HepG2 (cell line): ENCODE results near the gene RHBG. TPM values are rescaled to one million over a fixed set of nuclear protein-coding genes. Genes with fewer than 3 reads are reported as not detected.

Experiments used
- GZF1 ChIP-seq: sonication (generic); formaldehyde crosslinking; IDR thresholded peaks from 2 replicates; pipeline ENCODE4 v1.5.1; 2020; ENCODE audit warnings: mild to moderate bottlenecking, missing genetic modification reagents
- MYC ChIP-seq: sonication (generic); formaldehyde crosslinking; IDR thresholded peaks from 2 replicates; pipeline ENCODE4 v1.9.0; 2021; ENCODE audit warnings: missing genetic modification reagents, borderline replicate concordance
- PAF1 ChIP-seq: IDR thresholded peaks from 2 replicates; pipeline ENCODE4 v1.6.1; 2016; ENCODE audit warnings: missing genetic modification reagents, missing compliant biosample characterization
- RNF2 ChIP-seq: fragments of 450-650 bp; conservative IDR thresholded peaks from 2 replicates; pipeline ENCODE4 v1.6.1; 2016; ENCODE audit warnings: low read depth
- RXRA ChIP-seq: sonication (generic); formaldehyde crosslinking; IDR thresholded peaks from 2 replicates; pipeline ENCODE4 v1.5.1; 2020; ENCODE audit warnings: missing genetic modification reagents
- SMARCE1 ChIP-seq: fragments of 450-650 bp; IDR thresholded peaks from 2 replicates; pipeline ENCODE4 v1.6.1; 2017; ENCODE audit warnings: borderline replicate concordance
- ZFP82 ChIP-seq: sonication (generic); formaldehyde crosslinking; IDR thresholded peaks from 2 replicates; pipeline ENCODE4 v1.5.1; 2020; ENCODE audit warnings: mild to moderate bottlenecking, missing genetic modification reagents, borderline replicate concordance
- ZNF274 ChIP-seq: sonication (generic); formaldehyde crosslinking; IDR thresholded peaks from 2 replicates; pipeline ENCODE4 v1.5.1; 2020; ENCODE audit warnings: mild to moderate bottlenecking, missing genetic modification reagents
- ZNF383 ChIP-seq: sonication (generic); formaldehyde crosslinking; IDR thresholded peaks from 2 replicates; pipeline ENCODE4 v1.4.0; 2020; ENCODE audit warnings: missing genetic modification reagents, mild to moderate bottlenecking, borderline replicate concordance
- ZNF547 ChIP-seq: sonication (generic); formaldehyde crosslinking; IDR thresholded peaks from 2 replicates; pipeline ENCODE4 v1.5.1; 2020; ENCODE audit warnings: mild to moderate bottlenecking, missing genetic modification reagents
- ZNF614 ChIP-seq: IDR thresholded peaks from 2 replicates; pipeline ENCODE4 v1.6.1; 2018; ENCODE audit warnings: missing biosample characterization, missing genetic modification reagents, inconsistent platforms, borderline replicate concordance
- polyA plus RNA-seq, 8 experiments: library from polyadenylated mRNA; depleted of rRNA in 3 of 8; stranded (reverse) in 7 of 8; unstranded in 1 of 8; fragments of >200 nt; fragmentation: Illumina TruSeq in 4 of 8; extraction: Trizol in 4 of 8; gene quantifications; 2 replicates each; pipeline versions ENCODE4 v1.2.1 to v1.2.3, GENCODE V29; 2011 to 2016; ENCODE audit warnings: low read depth in 4 of 8, missing spikeins in 1 of 8, mixed read lengths in 1 of 8; ENCODE audit not compliant: insufficient read depth in 1 of 8
- total RNA-seq, 5 experiments: library from RNA; depleted of rRNA; stranded (reverse); fragments of >200 nt; fragmentation: Illumina TruSeq; extraction: Trizol; gene quantifications; 2 replicates each; pipeline ENCODE4 v1.2.3, GENCODE V29; 2016; ENCODE audit warnings: low read depth in 1 of 5
- TF ChIP-seq, protein P1 (sequence below): sonication (generic); formaldehyde crosslinking; conservative IDR thresholded peaks from 2 replicates; pipeline ENCODE4 v1.4.0; 2020; ENCODE audit warnings: missing genetic modification reagents
- TF ChIP-seq, protein P2 (sequence below): sonication (generic); formaldehyde crosslinking; IDR thresholded peaks from 2 replicates; pipeline ENCODE4 v1.8.0; 2022; ENCODE audit warnings: mild to moderate bottlenecking, missing genetic modification reagents
- TF ChIP-seq, protein P3 (sequence below): sonication (generic); formaldehyde crosslinking; IDR thresholded peaks from 2 replicates; pipeline ENCODE4 v1.5.0; 2020; ENCODE audit warnings: missing genetic modification reagents
- TF ChIP-seq, protein P4 (sequence below): IDR thresholded peaks from 2 replicates; pipeline ENCODE4 v1.6.1; 2016; ENCODE audit warnings: mild to moderate bottlenecking
- TF ChIP-seq, protein P5 (sequence below): sonication (generic); formaldehyde crosslinking; IDR thresholded peaks from 2 replicates; pipeline ENCODE4 v1.4.0; 2020; ENCODE audit warnings: mild to moderate bottlenecking, missing genetic modification reagents
- TF ChIP-seq, protein P6 (sequence below): sonication (generic); formaldehyde crosslinking; IDR thresholded peaks from 2 replicates; pipeline ENCODE4 v1.5.0; 2020; ENCODE audit warnings: mild to moderate bottlenecking, missing genetic modification reagents
- TF ChIP-seq, protein P7 (sequence below): sonication (generic); formaldehyde crosslinking; IDR thresholded peaks from 2 replicates; pipeline ENCODE4 v1.5.0; 2020; ENCODE audit warnings: missing genetic modification reagents

Gene RHBG
- total and polyA plus RNA-seq, 2 of the 13 experiments (the other 11 are each of a cell fraction or from before 2014, with no cell fraction given) = 61.8 to 73.5 TPM

DNA sequence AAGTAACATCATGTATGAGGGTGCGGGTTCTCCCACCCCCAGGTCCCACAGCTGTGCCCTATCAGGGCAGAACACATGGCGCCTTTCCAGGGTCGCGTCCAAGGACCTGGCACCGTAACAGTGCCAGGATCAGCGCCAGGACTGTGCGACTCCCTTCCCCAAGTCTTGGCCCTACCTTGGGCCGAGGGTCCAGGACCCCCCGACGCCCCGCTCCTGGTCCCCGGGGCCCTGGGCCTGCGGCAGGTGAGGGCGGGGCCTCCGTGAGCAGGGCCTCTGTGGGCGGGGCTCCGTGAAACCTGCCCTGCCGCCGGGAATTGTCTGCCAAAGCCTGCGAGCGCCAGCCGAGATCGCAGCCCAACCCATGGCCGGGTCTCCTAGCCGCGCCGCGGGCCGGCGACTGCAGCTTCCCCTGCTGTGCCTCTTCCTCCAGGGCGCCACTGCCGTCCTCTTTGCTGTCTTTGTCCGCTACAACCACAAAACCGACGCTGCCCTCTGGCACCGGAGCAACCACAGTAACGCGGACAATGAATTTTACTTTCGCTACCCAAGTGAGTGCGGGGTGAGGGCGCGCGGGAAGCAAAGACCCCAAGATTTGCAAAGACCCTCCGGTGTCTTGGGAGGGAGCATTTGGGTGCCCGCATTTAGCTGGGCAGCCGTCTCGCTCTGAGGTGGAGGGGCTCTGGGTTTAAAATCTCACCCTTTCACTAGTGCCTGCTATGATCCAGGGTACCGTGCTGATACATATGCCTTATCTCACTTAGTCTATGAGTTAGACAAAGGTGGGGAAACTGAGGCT, at the start of gene RHBG (continued):
- TF ChIP-seq, protein P1, sequence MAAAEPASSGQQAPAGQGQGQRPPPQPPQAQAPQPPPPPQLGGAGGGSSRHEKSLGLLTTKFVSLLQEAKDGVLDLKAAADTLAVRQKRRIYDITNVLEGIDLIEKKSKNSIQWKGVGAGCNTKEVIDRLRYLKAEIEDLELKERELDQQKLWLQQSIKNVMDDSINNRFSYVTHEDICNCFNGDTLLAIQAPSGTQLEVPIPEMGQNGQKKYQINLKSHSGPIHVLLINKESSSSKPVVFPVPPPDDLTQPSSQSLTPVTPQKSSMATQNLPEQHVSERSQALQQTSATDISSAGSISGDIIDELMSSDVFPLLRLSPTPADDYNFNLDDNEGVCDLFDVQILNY = no peak
- TF ChIP-seq ZNF274 (CRISPR knock-in tag) (peak; percentile 60; the same call in 1 of the 2 replicates), ZFP82 (CRISPR knock-in tag) (no peak), PAF1 (CRISPR knock-in tag) (no peak), MYC (peak; percentile 58; the same call in 1 of the 2 replicates), RXRA (CRISPR knock-in tag) (peak; percentile 39; the same call in 1 of the 2 replicates), RNF2 (no peak), SMARCE1 (no peak), GZF1 (peak; percentile 68), ZNF383 (CRISPR knock-in tag) (no peak), ZNF614 (CRISPR knock-in tag) (no peak; the same call in 1 of the 2 replicates), ZNF547 (CRISPR knock-in tag) (0 out of 2 replicates have a peak, but pooled peaks have one; percentile 47)
- TF ChIP-seq, protein P2, sequence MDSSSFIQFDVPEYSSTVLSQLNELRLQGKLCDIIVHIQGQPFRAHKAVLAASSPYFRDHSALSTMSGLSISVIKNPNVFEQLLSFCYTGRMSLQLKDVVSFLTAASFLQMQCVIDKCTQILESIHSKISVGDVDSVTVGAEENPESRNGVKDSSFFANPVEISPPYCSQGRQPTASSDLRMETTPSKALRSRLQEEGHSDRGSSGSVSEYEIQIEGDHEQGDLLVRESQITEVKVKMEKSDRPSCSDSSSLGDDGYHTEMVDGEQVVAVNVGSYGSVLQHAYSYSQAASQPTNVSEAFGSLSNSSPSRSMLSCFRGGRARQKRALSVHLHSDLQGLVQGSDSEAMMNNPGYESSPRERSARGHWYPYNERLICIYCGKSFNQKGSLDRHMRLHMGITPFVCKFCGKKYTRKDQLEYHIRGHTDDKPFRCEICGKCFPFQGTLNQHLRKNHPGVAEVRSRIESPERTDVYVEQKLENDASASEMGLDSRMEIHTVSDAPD (CRISPR knock-in tag) = peak; percentile 28; the same call in 1 of the 2 replicates
- TF ChIP-seq, protein P3, sequence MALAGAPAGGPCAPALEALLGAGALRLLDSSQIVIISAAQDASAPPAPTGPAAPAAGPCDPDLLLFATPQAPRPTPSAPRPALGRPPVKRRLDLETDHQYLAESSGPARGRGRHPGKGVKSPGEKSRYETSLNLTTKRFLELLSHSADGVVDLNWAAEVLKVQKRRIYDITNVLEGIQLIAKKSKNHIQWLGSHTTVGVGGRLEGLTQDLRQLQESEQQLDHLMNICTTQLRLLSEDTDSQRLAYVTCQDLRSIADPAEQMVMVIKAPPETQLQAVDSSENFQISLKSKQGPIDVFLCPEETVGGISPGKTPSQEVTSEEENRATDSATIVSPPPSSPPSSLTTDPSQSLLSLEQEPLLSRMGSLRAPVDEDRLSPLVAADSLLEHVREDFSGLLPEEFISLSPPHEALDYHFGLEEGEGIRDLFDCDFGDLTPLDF (CRISPR knock-in tag) = no peak; the same call in 1 of the 2 replicates
- TF ChIP-seq, protein P4, sequence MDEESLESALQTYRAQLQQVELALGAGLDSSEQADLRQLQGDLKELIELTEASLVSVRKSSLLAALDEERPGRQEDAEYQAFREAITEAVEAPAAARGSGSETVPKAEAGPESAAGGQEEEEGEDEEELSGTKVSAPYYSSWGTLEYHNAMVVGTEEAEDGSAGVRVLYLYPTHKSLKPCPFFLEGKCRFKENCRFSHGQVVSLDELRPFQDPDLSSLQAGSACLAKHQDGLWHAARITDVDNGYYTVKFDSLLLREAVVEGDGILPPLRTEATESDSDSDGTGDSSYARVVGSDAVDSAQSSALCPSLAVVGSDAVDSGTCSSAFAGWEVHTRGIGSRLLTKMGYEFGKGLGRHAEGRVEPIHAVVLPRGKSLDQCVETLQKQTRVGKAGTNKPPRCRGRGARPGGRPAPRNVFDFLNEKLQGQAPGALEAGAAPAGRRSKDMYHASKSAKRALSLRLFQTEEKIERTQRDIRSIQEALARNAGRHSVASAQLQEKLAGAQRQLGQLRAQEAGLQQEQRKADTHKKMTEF (CRISPR knock-in tag) = peak; percentile 61; the same call in 1 of the 2 replicates
- TF ChIP-seq, protein P5, sequence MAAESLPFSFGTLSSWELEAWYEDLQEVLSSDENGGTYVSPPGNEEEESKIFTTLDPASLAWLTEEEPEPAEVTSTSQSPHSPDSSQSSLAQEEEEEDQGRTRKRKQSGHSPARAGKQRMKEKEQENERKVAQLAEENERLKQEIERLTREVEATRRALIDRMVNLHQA = no peak
- TF ChIP-seq, protein P6, sequence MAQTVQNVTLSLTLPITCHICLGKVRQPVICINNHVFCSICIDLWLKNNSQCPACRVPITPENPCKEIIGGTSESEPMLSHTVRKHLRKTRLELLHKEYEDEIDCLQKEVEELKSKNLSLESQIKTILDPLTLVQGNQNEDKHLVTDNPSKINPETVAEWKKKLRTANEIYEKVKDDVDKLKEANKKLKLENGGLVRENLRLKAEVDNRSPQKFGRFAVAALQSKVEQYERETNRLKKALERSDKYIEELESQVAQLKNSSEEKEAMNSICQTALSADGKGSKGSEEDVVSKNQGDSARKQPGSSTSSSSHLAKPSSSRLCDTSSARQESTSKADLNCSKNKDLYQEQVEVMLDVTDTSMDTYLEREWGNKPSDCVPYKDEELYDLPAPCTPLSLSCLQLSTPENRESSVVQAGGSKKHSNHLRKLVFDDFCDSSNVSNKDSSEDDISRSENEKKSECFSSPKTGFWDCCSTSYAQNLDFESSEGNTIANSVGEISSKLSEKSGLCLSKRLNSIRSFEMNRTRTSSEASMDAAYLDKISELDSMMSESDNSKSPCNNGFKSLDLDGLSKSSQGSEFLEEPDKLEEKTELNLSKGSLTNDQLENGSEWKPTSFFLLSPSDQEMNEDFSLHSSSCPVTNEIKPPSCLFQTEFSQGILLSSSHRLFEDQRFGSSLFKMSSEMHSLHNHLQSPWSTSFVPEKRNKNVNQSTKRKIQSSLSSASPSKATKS (CRISPR knock-in tag) = no peak
- TF ChIP-seq, protein P7, sequence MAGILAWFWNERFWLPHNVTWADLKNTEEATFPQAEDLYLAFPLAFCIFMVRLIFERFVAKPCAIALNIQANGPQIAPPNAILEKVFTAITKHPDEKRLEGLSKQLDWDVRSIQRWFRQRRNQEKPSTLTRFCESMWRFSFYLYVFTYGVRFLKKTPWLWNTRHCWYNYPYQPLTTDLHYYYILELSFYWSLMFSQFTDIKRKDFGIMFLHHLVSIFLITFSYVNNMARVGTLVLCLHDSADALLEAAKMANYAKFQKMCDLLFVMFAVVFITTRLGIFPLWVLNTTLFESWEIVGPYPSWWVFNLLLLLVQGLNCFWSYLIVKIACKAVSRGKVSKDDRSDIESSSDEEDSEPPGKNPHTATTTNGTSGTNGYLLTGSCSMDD (CRISPR knock-in tag) = no peak
